Cerebellar nuclear complex (tissue), 1 donor: ENCODE measurements around the gene RAB40A.
A peak's percentile ranks its signal among the peaks of the same experiment; 100 is the strongest.
"Not testable (repeated sequence)": the region's sequence is repeated elsewhere in the genome, so short reads cannot be mapped to it uniquely, and the experiment has no call there.

ENCODE experiments used
- DNase-seq, 2 experiments: peaks; one replicate each; lab custom pipeline; 2025; lab: John Stamatoyannopoulos, UW

RAB40A gene

GRCh38 chrX:103523605-103524004 is 4.3 kb upstream of the RAB40A start:
- DNase-seq = no peak

GRCh38 chrX:103520386-103520785 is 1.1 kb upstream of the RAB40A start:
- no peak for DNase-seq

- no peak for DNase-seq
Observed at GRCh38 chrX:103518571-103518970, 718 bp downstream of the RAB40A start.

GRCh38 chrX:103517246-103517645 is 2.0 kb downstream of the RAB40A start:
- DNase-seq = no peak

- no peak for DNase-seq
Observed at GRCh38 chrX:103513476-103514108, 5.7 kb downstream of the RAB40A start.

- DNase-seq = no peak
Observed at GRCh38 chrX:103513067-103513466, 6.2 kb downstream of the RAB40A start.

- no peak for DNase-seq
Observed at GRCh38 chrX:103510031-103510430, 9.3 kb downstream of the RAB40A start.

- DNase-seq = no peak
Observed at GRCh38 chrX:103503853-103504207, 15.5 kb downstream of the RAB40A start.

- no peak for DNase-seq
Observed at GRCh38 chrX:103503163-103503852, 16.0 kb downstream of the RAB40A start.

- no peak for DNase-seq
Observed at GRCh38 chrX:103498786-103499185, 20.5 kb downstream of the RAB40A start.

- DNase-seq = no peak
Observed at GRCh38 chrX:103495786-103496185, 23.5 kb downstream of the RAB40A start.

- DNase-seq = not testable (repeated sequence)
Observed at GRCh38 chrX:103493578-103493977, 25.7 kb downstream of the RAB40A start.

GRCh38 chrX:103489733-103490132 is 29.6 kb downstream of the RAB40A start:
- DNase-seq = not testable (repeated sequence)

GRCh38 chrX:103488794-103489193 is 30.5 kb downstream of the RAB40A start:
- DNase-seq = no peak

- no peak for DNase-seq
Observed at GRCh38 chrX:103488332-103488731, 31.0 kb downstream of the RAB40A start.

- DNase-seq = no peak
Observed at GRCh38 chrX:103483720-103484119, 35.6 kb downstream of the RAB40A start.

GRCh38 chrX:103480526-103480925 is 38.8 kb downstream of the RAB40A start:
- no peak for DNase-seq

GRCh38 chrX:103477496-103477895 is 41.8 kb downstream of the RAB40A start:
- no peak for DNase-seq

- DNase-seq = no peak
Observed at GRCh38 chrX:103475381-103475780, 43.9 kb downstream of the RAB40A start.

- not testable (repeated sequence) for DNase-seq
Observed at GRCh38 chrX:103469977-103470376, 49.3 kb downstream of the RAB40A start.

- DNase-seq = no peak
Observed at GRCh38 chrX:103467887-103468286, 51.4 kb downstream of the RAB40A start.

- DNase-seq = no peak
Observed at GRCh38 chrX:103467156-103467555, 52.1 kb downstream of the RAB40A start.

GRCh38 chrX:103464774-103465117 is 54.5 kb downstream of the RAB40A start:
- peak in 1 of 2 experiments; percentile 4 for DNase-seq
